GM23338 (cell line): ENCODE data around the gene STK24.
A peak's percentile ranks its signal among the peaks of the same experiment; 100 is the strongest.

Experiments used
- CREB1 ChIP-seq: fragments of 250-450 bp; sonication (Bioruptor Pico); IDR thresholded peaks from 2 replicates; pipeline ENCODE4 v1.5.0; 2020; ENCODE audit warnings: low read depth, mild to moderate bottlenecking, moderate library complexity
- CTCF ChIP-seq, 2 experiments: fragments of 200-600 bp in 1 of 2; sonication (generic) in 1 of 2; conservative IDR thresholded peaks; 2 replicates each; pipeline versions ENCODE4 v1.5.1 to v1.6.1; 2016 to 2017; ENCODE audit warnings: antibody characterized with exemption in 2 of 2, low read depth in 2 of 2, mild to moderate bottlenecking in 2 of 2, moderate library complexity in 1 of 2
- EZH2 ChIP-seq: fragments of 200-600 bp; sonication (generic); IDR thresholded peaks from one replicate; pipeline ENCODE4 v1.8.0; 2017; ENCODE audit warnings: antibody characterized with exemption, mild to moderate bottlenecking, low read depth; ENCODE audit not compliant: unreplicated experiment
- EZH2phosphoT487 ChIP-seq: fragments of 200-600 bp; sonication (generic); IDR thresholded peaks from one replicate; pipeline ENCODE4 v1.8.1; 2018; ENCODE audit warnings: antibody characterized with exemption; ENCODE audit not compliant: unreplicated experiment
- NANOG ChIP-seq: IDR thresholded peaks from 2 replicates; pipeline ENCODE4 v1.6.1; 2016; ENCODE audit warnings: antibody characterized with exemption, borderline replicate concordance
- POLR2AphosphoS5 ChIP-seq: IDR thresholded peaks from 2 replicates; pipeline ENCODE4 v1.6.1; 2016; ENCODE audit warnings: antibody characterized with exemption, low read depth
- ZNF114 ChIP-seq: fragments of 250-450 bp; sonication (Bioruptor Pico); IDR thresholded peaks from 2 replicates; pipeline ENCODE4 v1.5.0; 2020; ENCODE audit warnings: mild to moderate bottlenecking, moderate library complexity
- TF ChIP-seq, protein P1 (sequence below): IDR thresholded peaks from one replicate; pipeline ENCODE4 v1.6.1; 2018; ENCODE audit warnings: antibody characterized with exemption; ENCODE audit not compliant: unreplicated experiment
- TF ChIP-seq, protein P2 (sequence below): IDR thresholded peaks from 2 replicates; pipeline ENCODE4 v1.6.1; 2016; ENCODE audit warnings: antibody characterized with exemption

DNA sequence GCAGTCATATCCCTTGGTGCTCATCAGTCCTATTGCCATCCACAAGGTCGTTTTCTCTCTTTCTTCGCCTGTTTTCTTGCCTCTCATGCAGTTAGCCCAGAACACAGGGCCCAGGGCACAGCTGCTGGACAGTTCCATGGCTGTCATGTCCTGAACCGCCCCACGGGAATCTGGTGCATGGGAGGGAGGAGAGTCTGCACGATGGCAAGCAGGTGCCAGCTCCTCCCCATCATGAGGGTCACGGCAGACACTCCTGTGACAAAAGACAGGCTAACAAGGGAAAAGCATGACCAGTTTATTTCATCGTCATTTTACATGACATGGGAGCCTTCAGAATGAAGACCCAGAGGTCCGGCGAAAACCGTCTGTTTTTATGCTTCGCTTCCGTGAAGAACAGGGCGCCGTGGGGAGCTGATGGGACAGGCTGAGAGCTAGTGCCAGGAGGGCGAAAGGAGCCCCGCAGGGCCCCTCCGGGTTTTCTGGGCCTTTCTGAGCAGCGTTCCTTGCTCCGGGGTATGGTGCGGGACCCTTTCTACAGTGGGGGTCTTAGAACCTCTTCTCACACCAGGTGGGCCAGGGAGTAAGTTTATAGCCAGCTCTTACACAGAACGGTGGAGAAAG lies 135.7 kb downstream of the STK24 start:
- TF ChIP-seq CTCF (conservative IDR thresholded peaks at IDR 0.05; ENCODE audit: low read depth in 2 of 2) (no peak), EZH2phosphoT487 (no peak), POLR2AphosphoS5 (no peak), NANOG (no peak), EZH2 (no peak), CREB1 (CRISPR knock-in tag) (no peak), ZNF114 (CRISPR knock-in tag) (no peak)
- TF ChIP-seq, protein P1, sequence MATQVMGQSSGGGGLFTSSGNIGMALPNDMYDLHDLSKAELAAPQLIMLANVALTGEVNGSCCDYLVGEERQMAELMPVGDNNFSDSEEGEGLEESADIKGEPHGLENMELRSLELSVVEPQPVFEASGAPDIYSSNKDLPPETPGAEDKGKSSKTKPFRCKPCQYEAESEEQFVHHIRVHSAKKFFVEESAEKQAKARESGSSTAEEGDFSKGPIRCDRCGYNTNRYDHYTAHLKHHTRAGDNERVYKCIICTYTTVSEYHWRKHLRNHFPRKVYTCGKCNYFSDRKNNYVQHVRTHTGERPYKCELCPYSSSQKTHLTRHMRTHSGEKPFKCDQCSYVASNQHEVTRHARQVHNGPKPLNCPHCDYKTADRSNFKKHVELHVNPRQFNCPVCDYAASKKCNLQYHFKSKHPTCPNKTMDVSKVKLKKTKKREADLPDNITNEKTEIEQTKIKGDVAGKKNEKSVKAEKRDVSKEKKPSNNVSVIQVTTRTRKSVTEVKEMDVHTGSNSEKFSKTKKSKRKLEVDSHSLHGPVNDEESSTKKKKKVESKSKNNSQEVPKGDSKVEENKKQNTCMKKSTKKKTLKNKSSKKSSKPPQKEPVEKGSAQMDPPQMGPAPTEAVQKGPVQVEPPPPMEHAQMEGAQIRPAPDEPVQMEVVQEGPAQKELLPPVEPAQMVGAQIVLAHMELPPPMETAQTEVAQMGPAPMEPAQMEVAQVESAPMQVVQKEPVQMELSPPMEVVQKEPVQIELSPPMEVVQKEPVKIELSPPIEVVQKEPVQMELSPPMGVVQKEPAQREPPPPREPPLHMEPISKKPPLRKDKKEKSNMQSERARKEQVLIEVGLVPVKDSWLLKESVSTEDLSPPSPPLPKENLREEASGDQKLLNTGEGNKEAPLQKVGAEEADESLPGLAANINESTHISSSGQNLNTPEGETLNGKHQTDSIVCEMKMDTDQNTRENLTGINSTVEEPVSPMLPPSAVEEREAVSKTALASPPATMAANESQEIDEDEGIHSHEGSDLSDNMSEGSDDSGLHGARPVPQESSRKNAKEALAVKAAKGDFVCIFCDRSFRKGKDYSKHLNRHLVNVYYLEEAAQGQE, result peak; percentile 24
- TF ChIP-seq, protein P2, sequence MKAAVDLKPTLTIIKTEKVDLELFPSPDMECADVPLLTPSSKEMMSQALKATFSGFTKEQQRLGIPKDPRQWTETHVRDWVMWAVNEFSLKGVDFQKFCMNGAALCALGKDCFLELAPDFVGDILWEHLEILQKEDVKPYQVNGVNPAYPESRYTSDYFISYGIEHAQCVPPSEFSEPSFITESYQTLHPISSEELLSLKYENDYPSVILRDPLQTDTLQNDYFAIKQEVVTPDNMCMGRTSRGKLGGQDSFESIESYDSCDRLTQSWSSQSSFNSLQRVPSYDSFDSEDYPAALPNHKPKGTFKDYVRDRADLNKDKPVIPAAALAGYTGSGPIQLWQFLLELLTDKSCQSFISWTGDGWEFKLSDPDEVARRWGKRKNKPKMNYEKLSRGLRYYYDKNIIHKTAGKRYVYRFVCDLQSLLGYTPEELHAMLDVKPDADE, result no peak
